Urothelium cell line (cell line): ENCODE measurements around the gene CTNNB1.
"Not testable (repeated sequence)": the region's sequence is repeated elsewhere in the genome, so short reads cannot be mapped to it uniquely, and the experiment has no call there.

Source experiments
- DNase-seq: peaks from one replicate; pipeline ENCODE4 v3.0.0; 2011; ENCODE audit warnings: low spot score, mixed read lengths
- FAIRE-seq: peaks from 2 replicates; lab custom pipeline; 2011; peaks lifted over from hg19 to GRCh38; lab: Jason Lieb, UNC

CTNNB1 gene

GRCh38 chr3:41248525-41248924 lies 49.2 kb downstream of the CTNNB1 start:
- DNase-seq, result no peak
- no peak for FAIRE-seq

DNA sequence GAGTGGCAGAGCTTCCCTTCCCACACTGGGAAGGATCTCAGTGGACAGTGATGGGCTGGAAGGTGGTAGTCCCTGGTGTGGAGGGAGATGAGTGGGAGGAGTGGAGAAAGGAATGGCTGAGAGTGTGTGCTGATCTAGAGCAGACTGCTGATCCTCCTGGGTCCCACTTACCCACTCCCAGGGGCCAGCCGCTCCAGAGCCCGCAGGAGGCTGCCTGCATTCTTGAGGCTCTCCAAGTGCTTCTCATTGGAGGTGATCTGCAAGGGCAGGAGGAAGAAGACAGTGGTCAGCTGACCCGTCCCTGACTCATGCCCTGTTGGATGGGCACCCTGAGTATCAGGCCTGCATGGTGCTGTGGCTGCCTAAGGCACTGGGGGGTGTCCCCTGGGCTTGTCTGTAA lies 50.0 kb downstream of the CTNNB1 start:
- FAIRE-seq, result no peak
- no peak for DNase-seq

- DNase-seq (no peak), FAIRE-seq (no peak)
These were observed 51.5 kb downstream of the CTNNB1 start for GRCh38 chr3:41250825-41251224.

GRCh38 chr3:41251593-41251992 lies 52.3 kb downstream of the CTNNB1 start:
- FAIRE-seq, result no peak
- DNase-seq, result no peak

DNA sequence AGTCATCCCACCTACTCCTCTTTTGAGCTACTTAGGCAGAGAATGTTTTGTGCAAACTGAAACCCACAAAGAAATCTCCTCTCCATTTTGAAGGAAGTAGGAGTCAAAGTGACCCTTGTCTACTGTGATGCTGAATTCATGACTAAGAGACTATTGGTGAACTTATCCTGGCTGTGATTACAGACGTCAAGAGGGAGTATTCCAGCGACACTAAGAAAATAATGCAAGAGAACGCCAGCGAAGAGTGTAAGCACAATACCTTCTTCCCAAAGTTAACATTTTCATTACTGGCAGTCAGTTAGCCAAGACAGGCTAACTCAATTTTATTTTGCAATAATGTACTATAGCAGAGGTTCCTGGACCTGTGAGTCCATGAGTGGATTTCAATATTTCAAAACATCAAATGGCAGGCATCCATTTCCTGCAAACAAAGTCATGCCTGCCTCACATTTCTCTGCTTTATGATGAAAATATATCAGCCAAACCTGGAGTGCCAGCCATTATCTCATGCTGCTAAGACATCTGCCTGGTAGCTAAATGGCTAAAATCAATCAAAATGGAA lies 59.0 kb downstream of the CTNNB1 start:
- FAIRE-seq (no peak), DNase-seq (no peak)

GRCh38 chr3:41259449-41260062 lies 60.3 kb downstream of the CTNNB1 start:
- DNase-seq (no peak), FAIRE-seq (no peak)

- no peak for DNase-seq
- FAIRE-seq, result no peak
These were observed 60.8 kb downstream of the CTNNB1 start for GRCh38 chr3:41260063-41260450.

DNA sequence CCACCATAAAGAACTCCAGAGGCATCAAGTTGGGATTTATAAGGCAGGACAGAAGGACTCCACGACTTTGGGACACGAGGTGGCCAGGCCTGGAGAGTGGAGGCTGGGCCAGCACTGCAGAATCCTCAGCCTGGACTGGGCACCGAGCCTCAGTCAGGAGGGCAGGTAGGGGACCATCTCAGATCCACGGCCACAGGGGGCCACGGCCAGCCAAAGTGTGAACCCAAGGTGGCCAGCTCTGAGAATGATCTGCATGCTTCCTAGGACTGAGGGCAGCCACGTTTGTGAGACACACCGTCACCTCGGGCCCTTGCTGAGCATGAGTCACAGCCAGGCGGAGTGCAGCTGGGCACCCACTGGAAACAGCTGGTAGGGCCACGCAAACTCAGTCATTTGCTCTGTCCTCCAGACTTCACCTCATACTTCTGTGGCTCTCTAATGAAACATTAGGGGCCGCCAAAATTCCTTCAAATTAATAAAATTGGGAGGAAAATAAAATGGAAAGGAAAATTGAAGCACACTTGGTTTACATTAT lies 65.8 kb downstream of the CTNNB1 start:
- DNase-seq, result peak; percentile 80

GRCh38 chr3:41265823-41266273 lies 66.5 kb downstream of the CTNNB1 start:
- FAIRE-seq (no peak), DNase-seq (peak; percentile 80)

More for the DNA sequence above, 65.8 kb downstream of the CTNNB1 start:
- FAIRE-seq, result peak; percentile 46

- peak; percentile 85 for DNase-seq
These were observed 68.8 kb downstream of the CTNNB1 start for GRCh38 chr3:41267975-41268640.

DNA sequence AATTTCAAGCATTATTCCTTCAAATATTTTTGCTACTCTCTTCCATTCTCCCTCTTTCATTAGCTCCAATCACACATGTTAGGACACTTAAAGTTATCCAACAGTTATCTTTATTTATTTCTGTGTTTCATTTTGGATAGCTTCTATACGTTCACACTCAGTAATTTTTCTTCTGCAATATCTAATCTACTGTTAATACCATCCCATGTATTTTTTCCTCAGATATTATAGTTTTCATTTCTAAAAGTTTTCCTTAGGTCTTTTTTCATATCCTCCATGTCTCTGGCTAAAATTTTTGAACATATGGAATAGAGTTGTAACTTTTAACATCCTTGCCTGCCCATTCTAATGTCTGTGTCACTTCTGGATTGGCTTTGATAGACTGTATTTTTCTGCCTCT lies 73.4 kb downstream of the CTNNB1 start:
- no peak for FAIRE-seq
- DNase-seq, result no peak

More at GRCh38 chr3:41267975-41268640, 68.8 kb downstream of the CTNNB1 start:
- FAIRE-seq, result no peak

DNA sequence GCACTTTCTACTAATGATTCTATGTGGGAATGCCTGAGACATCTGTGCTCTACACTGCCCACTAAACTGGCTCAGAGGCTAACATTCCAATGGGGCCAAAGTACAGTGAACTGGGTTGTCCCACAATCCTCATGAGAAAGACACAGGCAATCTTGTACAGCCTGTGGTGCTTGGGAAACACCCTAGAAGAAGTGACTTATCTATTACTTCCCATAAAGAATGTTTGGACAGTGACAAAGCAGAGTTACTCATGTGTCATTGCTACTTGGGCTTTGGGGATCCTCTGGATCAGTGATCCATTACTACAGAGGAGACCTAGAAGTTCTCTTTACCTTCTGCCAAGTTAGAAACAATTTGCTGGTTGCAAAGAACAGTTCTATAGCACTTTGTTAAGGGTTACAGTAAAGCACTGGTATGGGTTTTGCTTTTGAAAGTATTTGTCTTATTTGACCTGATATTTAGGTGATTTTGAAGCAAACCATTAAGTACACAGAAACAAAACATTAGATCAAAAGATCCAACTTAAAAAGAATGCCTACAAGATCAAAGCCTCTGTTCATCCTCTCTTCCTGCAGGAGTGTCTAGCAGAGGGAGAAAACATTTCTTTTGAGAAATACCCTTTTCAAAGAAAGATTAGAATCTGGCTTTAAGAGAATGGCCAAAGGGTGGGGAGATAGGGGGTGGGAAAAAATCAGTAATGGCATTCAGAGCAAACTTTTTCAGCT lies 75.8 kb downstream of the CTNNB1 start:
- FAIRE-seq (no peak), DNase-seq (no peak)

DNA sequence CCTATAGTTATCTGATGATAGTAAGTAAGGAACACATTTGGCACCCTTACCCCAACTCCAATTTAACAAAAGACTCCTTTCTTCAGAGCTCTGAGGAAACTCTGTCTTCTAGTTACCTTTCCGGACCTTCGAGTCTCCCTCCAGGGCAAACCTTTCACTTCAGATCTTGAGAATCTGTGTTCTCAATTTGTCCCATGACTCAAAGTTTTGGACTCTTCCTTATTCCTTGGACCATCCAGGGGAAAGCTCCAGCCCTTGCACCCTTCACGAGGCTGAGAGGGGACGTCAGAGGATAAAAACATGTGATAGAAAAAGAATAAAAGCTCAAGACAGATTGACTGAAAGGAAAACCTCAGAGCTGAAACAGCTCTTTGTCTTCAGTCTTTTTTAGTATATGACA lies 76.9 kb downstream of the CTNNB1 start:
- DNase-seq (no peak), FAIRE-seq (no peak)

DNA sequence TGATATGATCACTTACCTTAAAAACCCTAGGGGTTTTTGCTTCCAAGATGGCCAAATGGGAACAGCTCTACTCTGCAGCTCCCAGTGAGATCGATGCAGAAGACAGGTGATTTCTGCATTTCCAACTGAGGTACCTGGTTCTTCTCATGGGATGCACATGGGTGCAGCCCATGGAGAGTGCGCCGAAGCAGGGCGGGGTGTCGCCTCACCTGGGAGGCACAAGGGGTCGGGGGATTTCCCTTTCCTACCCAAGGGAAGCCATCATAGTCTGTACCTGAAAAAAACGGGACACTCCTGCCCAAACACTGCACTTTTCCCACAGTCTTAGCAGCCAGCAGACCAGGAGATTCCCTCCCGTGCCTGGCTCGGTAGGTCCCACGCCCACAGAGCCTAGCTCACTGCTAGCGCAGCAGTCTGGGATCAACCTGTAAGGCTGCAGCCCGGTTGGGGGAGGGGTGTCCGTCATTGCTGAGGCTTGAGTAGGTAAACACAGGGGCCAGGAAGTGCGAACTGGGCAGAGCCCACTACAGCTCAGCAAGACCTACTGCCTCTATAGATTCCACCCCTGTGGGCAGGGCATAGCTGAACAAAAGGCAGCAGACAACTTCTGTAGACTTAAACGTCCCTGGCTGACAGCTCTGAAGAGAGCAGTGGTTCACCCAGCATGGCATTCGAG lies 78.6 kb downstream of the CTNNB1 start:
- FAIRE-seq, result no peak
- no peak for DNase-seq

DNA sequence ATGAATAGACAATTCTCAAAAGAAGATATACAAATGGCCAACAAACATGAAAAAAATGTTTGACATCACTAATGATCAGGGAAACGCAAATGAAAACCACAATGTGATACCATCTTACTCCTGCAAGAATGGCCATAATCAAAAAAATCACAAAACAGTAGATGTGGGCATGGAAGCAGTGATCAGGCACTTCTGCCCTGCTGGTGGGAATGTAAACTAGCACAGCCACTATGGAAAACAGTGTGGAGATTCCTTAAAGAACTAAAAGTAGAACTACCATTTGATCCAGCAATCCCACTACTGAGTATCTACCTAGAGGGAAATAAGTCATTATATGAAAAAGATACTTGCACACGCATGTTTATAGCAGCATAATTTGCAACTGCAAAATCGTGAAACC lies 85.6 kb downstream of the CTNNB1 start:
- not testable (repeated sequence) for FAIRE-seq, DNase-seq

- DNase-seq (no peak), FAIRE-seq (no peak)
These were observed 87.0 kb downstream of the CTNNB1 start for GRCh38 chr3:41286305-41286704.

GRCh38 chr3:41288785-41289184 lies 89.5 kb downstream of the CTNNB1 start:
- FAIRE-seq, result no peak

More at GRCh38 chr3:41288785-41289184, 89.5 kb downstream of the CTNNB1 start:
- no peak for DNase-seq
